GM13976 (cell line): ENCODE results near the gene NBEA.

Experiments
- DNase-seq: peaks from one replicate; pipeline ENCODE4 v3.0.0; 2012; ENCODE audit warnings: low spot score
- in situ Hi-C: fragments of 300-500 bp; cut with MboI; formaldehyde crosslinking; loops from one replicate; pipeline ENCODE4 v1.12.0; 2022; ENCODE audit warnings: low sequenced_read_pairs, mixed read lengths, inconsistent platforms; ENCODE audit not compliant: unreplicated experiment
- TF ChIP-seq, protein P1 (sequence below): IDR thresholded peaks from 2 replicates; pipeline ENCODE4 v1.5.1; 2012; ENCODE audit warnings: borderline replicate concordance, mild to moderate bottlenecking; ENCODE audit not compliant: insufficient read depth; ENCODE audit errors: extremely low read depth, missing control alignments, control extremely low read depth

NBEA gene

GRCh38 chr13:35477386-35477946, 535.4 kb downstream of the NBEA start:
- TF ChIP-seq, protein P1, sequence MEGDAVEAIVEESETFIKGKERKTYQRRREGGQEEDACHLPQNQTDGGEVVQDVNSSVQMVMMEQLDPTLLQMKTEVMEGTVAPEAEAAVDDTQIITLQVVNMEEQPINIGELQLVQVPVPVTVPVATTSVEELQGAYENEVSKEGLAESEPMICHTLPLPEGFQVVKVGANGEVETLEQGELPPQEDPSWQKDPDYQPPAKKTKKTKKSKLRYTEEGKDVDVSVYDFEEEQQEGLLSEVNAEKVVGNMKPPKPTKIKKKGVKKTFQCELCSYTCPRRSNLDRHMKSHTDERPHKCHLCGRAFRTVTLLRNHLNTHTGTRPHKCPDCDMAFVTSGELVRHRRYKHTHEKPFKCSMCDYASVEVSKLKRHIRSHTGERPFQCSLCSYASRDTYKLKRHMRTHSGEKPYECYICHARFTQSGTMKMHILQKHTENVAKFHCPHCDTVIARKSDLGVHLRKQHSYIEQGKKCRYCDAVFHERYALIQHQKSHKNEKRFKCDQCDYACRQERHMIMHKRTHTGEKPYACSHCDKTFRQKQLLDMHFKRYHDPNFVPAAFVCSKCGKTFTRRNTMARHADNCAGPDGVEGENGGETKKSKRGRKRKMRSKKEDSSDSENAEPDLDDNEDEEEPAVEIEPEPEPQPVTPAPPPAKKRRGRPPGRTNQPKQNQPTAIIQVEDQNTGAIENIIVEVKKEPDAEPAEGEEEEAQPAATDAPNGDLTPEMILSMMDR = no peak
- in situ Hi-C loops = no loop called here
- DNase-seq = no peak

- in situ Hi-C loops = no loop called here
- DNase-seq = no peak
- TF ChIP-seq, protein P1 = no peak
Measured at GRCh38 chr13:35478271-35479037, 536.4 kb downstream of the NBEA start.

- in situ Hi-C loops = no loop called here
- DNase-seq = no peak
- TF ChIP-seq, protein P1 = no peak
Measured at GRCh38 chr13:35479038-35479492, 537.0 kb downstream of the NBEA start.

DNA sequence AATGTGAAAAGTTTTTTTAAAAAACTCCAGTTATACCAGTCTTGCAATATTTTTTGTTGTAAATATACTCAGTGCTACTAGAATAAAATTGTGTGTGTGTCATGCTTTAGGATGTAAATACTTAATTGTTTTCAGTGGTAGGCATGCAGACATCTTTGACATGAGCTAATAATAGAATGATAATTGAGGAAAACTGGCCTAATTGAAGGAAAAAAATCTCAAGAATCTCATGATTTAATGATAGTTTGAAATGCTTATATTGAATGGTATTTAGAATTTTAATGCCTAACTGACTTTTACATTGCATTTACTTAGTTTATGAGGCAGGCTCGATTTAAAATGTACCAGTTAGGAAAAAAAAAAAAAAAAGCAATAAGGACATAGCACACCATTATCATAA, 537.6 kb downstream of the NBEA start:
- TF ChIP-seq, protein P1 = no peak
- in situ Hi-C loops = no loop called here
- DNase-seq = no peak

DNA sequence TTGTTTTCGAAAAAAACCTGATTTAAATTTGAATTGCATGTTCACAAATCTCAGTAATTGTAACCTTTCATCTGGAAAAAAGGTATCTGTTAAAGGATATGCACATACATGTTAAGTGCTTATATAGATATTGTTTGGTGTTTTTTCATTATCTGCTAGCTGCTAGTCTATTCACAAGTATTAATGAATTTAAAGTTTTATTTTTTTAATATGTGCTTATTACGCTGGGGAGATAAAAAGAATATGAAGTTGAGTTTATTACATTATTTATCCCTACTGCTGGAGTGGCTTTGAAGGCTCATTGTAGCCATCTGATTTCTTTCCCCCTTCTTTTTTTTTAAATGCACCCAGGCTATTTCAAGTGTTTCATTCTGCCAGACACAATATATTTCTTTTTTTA, 538.3 kb downstream of the NBEA start:
- TF ChIP-seq, protein P1 = no peak
- in situ Hi-C loops = no loop called here
- DNase-seq = no peak

DNA sequence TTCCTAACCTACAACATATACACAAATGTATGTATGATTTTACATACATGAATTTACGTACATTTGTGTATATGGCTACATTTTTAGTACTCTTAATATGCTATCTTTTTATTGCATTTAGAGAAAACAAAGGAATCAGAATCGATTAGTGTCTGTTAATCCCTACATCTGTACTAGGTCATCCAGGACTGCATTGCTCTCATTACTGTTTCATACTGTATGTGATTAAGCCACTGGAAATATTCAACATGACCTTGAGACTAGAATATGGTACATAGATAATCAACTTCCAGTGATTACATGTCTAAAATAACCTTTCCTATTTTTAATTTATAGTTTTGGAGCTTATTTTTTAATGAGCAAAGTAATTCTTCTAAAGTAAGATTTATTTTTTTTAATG, 539.7 kb downstream of the NBEA start:
- DNase-seq = no peak
- TF ChIP-seq, protein P1 = no peak
- in situ Hi-C loops = no loop called here
